HG02885 (cell line): Measurements from ENCODE around the gene TLCD2.
"Not testable (repeated sequence)": the region's sequence is repeated elsewhere in the genome, so short reads cannot be mapped to it uniquely, and the experiment has no call there.

ENCODE experiments used
- ATAC-seq: cut with Tn5 transposase; IDR thresholded peaks from one replicate; pipeline ENCODE4 v1.9.1; 2021; ENCODE audit warnings: mild to moderate bottlenecking; ENCODE audit not compliant: unreplicated experiment, poor library complexity

The TLCD2 gene, protein sequence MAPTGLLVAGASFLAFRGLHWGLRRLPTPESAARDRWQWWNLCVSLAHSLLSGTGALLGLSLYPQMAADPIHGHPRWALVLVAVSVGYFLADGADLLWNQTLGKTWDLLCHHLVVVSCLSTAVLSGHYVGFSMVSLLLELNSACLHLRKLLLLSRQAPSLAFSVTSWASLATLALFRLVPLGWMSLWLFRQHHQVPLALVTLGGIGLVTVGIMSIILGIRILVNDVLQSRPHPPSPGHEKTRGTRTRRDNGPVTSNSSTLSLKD

DNA sequence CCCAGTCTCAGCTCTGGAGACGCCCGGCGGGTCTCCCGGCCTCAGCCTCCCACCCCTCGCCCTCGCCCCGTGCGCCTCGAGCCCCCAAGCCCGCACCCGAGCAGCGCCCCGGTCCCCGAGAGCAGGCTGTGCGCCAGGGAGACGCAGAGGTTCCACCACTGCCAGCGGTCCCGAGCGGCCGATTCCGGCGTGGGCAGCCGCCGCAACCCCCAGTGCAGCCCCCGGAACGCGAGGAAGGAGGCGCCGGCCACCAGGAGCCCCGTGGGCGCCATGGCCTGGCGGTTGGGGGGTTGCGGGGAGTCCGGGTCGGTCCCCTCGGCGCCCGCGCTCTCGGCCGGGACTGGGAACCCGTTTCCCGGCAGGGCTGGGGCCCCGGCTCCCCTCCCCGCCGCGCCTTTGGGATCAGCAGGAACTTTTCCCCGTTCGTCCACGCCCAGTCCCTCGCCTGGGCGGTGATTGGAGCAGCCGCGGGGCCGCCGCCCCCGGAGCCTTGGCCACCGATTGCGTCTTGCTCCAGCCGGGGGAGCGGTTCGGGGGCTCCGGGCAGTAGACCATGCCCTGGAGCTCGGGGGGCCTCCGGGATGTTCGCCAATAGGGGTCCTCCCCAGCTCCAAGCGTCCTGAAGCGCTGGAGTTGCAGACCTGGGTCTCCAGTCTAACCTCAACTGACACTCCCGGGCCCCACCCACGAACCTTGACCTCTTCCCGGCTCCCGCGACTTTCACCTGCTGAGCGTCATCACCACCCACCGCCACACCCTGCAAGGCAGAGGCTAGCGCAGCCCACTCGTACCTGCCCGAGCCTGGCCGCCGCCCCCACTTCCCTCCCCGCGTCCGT, at the start of gene TLCD2:
Gene TLCD2 (minus strand): TSS at position 407 of the 836 bp plus-strand sequence. CDS start 135 bp downstream, at position 272.
- ATAC-seq, result no peak

GRCh38 chr17:1759529-1759928, 49.4 kb upstream of the TLCD2 start:
- no peak for ATAC-seq

- ATAC-seq, result no peak
Observed at GRCh38 chr17:1758807-1759206, 48.6 kb upstream of the TLCD2 start.

DNA sequence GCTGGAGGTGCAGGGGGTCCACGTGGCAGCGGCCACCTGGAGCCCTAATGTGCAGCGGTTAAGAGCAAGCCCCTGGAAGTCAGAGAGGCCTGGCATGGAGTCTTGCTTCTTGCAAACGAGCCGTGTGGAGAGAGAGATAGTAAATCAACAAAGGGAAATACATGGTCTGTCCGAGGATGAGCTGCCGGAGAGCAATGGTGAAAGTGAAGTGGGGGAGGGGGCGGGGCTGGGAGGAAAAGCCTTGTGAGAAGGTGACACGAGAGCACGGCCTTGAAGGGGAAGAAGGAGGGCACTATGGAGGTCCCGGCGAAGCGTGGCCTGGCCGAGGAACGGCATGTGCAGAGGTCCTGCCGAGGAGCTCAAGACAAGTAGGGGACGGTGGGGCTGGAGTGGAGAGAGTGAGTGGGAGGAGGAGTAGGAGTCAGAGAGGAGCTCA, 45.7 kb upstream of the TLCD2 start:
- ATAC-seq, result no peak

- ATAC-seq, result no peak
Observed at GRCh38 chr17:1755252-1755826, 45.2 kb upstream of the TLCD2 start.

GRCh38 chr17:1754430-1755112, 44.4 kb upstream of the TLCD2 start:
- ATAC-seq, result no peak

DNA sequence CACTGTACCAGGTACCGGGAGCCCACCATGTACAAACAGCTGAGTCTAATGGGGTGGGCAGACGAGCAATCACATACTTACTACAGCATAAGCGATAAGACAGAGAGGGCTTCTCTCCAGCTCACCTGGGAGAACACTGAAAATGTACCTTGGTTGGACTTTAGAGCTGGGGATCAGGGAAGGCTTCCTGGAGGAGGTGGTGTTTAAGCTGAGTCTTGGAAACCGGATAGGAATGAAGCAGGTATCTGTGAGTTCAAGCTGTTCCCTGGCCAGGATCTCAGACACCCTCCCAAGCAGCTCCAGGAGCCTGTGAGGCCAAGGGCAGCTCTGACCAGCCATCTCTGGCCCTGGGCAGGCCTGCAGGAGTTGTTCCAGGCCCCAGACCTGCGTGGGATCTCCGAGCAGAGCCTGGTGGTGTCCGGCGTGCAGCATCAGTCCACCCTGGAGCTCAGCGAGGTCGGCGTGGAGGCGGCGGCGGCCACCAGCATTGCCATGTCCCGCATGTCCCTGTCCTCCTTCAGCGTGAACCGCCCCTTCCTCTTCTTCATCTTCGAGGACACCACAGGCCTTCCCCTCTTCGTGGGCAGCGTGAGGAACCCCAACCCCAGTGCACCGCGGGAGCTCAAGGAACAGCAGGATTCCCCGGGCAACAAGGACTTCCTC, 43.7 kb upstream of the TLCD2 start:
- ATAC-seq, result no peak

DNA sequence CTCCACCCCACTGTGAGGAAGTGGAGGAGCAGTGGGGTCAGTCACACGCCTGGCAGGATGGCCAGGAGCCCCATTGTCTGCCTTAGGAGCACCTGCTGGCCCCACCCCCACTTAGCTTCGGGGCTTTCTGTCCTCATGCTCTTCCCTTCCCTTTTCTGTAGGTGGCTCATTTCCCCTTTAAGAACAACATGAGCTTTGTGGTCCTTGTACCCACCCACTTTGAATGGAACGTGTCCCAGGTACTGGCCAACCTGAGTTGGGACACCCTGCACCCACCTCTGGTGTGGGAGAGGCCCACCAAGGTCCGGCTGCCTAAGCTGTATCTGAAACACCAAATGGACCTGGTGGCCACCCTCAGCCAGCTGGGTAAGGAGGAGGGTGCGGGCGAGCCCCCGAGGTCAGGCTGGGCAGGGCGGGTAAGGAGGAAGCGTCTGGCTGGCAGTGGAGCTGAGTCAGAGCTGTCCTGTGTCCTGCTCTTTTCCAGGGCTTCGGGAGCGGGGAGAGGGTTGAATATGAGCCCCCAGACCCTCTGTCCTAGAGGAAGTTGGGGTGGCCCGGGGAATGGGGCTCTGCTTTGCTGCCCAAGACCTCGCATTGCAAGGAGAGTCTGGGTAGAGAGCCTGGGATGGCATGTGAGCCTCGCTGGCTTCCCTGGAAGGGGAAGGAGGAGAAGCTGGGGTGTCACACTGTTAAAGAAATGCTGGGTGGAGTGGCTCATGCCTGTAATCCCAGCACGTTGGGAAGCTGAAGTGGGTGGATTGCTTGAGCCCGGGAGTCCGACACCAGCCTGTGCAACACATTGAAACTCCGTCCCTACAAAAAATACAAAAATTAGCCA, 42.5 kb upstream of the TLCD2 start:
- no peak for ATAC-seq

GRCh38 chr17:1750628-1751027, 40.5 kb upstream of the TLCD2 start:
- ATAC-seq, result no peak

DNA sequence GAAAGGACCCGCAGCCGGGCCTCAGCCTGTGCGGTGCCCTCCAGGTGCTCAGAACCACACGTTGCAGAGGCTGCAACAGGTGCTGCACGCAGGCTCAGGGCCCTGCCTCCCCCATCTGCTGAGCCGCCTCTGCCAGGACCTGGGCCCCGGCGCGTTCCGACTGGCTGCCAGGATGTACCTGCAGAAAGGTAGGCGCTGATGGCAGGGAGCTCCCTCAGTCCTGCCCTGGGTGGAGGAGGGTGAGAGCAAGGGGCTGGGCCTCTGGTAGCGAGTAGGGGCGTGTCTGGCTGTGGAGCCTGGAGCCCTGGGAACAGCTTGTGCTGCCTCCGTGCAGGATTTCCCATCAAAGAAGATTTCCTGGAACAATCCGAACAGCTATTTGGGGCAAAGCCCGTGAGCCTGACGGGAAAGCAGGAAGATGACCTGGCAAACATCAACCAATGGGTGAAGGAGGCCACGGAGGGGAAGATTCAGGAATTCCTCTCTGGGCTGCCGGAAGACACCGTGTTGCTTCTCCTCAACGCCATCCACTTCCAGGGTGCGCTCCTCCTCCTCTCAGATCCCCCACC, 36.9 kb upstream of the TLCD2 start:
- ATAC-seq, result no peak

- ATAC-seq, result no peak
Observed at GRCh38 chr17:1745513-1746020, 35.4 kb upstream of the TLCD2 start.

- ATAC-seq, result no peak
Observed at GRCh38 chr17:1744551-1745512, 34.7 kb upstream of the TLCD2 start.

DNA sequence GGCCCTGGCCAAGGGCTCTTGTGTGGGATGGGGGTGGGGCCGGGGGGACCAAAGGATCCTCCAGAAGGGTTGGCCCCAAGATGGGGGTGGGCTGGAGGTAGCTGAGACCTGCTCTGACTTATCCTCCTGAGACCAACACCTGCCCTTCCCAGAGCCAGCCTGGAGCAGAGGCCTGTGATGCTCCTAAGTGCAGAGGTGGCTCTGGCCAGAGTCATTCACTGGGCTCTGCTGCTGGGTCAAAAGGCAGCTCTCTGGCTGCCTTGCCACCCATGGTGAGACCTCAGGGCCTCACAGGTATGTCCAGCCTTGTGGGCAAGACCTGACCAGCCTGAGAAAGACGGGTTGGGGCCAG, 32.9 kb upstream of the TLCD2 start:
- no peak for ATAC-seq

DNA sequence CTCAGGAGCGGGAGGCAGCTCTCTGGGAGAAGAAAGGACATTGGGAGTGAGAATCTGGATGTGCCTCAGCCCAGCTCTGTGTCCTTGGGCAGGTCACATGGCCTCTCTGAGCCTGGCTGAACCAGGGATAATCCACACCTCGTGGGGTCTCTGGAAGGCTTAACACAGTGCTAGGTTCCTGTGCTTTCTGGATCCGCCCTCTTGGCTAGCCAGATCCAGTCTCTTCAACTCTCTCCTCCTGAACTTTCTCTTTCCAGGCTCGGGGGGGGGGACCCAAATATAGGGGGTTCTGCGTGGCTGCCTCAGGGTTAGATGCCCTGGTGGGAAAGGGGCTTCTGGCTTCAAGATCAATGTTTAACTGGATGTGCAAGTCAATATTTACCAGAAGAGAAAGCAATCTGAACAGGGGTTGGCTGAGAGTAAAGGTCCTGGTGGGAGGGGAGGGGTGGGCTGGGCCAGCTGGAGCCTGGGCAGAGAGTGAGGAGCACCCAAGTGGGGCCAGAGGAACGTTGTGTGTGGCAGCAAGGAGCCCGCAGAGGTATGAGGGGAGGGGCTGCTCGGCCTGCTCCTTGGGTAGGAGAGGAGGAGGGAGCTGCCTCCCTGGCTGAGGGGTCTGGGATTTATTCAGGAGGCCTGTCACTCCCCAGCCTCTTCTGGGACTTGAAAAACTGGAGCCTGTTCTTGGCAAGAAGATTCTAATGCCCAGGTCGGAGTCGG, 32.4 kb upstream of the TLCD2 start, which contains the start of gene SERPINF2:
Gene SERPINF2 (plus strand): TSS at position 501 of the 717 bp plus-strand sequence. CDS start 2,125 bp downstream, outside the sequence.
- ATAC-seq, result no peak

DNA sequence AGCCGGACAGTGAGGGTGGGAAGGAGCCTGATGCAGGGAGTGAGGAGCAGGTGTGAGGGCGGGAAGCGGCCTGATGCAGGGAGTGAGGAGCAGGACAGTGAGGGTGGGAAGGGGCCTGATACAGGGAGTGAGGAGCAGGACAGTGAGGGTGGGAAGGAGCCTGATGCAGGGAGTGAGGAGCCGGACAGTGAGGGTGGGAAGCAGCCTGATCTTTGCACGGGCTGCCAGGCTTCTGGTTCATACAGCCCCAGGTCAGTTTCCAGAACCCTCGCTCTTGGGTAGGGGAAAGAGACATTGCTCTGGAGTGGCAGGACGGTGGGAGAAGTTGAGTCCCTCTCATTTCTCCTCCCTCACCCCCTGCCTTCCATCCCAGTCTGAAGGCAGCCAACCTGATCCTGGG, 31.7 kb upstream of the TLCD2 start:
- ATAC-seq, result not testable (repeated sequence)

- no peak for ATAC-seq
Observed at GRCh38 chr17:1737531-1738291, 27.5 kb upstream of the TLCD2 start.
